OCI-LY1 (cell line): Measurements from ENCODE around the gene SARM1.

ENCODE experiments used
- EZH2 ChIP-seq: fragments of 200-600 bp; sonication (generic), shearing (Covaris generic); IDR thresholded peaks from 2 replicates; pipeline ENCODE4 v1.8.0; 2017; ENCODE audit warnings: borderline replicate concordance, mixed run types, mild to moderate bottlenecking, antibody characterized with exemption, low read length, moderate library complexity, mixed read lengths
- TF ChIP-seq, protein P1 (sequence below): fragments of 200-600 bp; sonication (generic), shearing (Covaris generic); IDR thresholded peaks from 2 replicates; pipeline ENCODE4 v1.5.1; 2017; ENCODE audit warnings: mild to moderate bottlenecking, antibody characterized with exemption, low read length, moderate library complexity, mixed read lengths

DNA sequence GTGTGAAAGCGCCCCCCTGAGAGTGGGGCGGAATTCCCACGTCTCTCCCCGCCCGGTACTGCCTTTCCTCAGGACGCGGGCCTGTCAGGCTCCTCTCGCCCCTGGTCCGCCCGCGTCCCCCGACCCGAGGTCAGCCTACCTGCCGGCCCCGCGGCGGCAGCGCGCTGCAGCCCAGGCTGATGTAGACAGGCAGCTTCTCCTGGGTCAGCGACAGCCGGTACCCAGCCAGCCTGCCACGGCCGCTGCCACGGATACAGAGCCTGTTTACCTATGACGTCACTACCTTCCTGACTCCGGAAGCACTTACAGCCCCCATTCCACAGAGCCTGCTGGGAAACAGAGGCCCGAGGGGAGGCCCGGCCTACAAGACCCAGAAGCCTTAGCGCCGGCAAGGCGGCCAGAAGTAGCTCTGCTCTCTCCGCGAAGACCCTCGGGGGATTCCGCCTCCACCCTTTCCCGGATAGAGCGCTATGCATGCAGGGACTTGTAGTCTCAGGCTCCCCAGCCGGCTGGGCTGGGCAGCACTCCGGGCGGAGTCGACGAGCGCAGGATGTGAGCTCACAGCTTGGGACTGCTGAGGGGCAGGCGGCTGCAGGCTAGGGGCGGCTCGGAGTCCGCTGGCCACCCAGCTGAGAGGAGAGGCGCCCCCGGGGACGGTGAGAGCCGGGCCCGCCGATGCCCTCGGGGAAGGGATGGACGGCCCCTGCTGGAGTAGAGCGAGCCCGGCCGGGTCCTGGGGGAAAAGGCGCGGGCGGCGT, 36.1 kb upstream of the SARM1 start, which contains the start of the genes IFT20 and TNFAIP1:
- TF ChIP-seq, protein P1, sequence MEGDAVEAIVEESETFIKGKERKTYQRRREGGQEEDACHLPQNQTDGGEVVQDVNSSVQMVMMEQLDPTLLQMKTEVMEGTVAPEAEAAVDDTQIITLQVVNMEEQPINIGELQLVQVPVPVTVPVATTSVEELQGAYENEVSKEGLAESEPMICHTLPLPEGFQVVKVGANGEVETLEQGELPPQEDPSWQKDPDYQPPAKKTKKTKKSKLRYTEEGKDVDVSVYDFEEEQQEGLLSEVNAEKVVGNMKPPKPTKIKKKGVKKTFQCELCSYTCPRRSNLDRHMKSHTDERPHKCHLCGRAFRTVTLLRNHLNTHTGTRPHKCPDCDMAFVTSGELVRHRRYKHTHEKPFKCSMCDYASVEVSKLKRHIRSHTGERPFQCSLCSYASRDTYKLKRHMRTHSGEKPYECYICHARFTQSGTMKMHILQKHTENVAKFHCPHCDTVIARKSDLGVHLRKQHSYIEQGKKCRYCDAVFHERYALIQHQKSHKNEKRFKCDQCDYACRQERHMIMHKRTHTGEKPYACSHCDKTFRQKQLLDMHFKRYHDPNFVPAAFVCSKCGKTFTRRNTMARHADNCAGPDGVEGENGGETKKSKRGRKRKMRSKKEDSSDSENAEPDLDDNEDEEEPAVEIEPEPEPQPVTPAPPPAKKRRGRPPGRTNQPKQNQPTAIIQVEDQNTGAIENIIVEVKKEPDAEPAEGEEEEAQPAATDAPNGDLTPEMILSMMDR = no peak
- TF ChIP-seq EZH2 = no peak
